Aorta (tissue), 5 donors: Measurements from ENCODE around the gene SLC12A2. TPM values are rescaled to one million over a fixed set of nuclear protein-coding genes. Genes with fewer than 3 reads are reported as not detected.
A peak's percentile ranks its signal among the peaks of the same experiment; 100 is the strongest.

Experiments used
- ATAC-seq: fragments of 200-7000 bp; cut with Tn5 transposase; one replicate; pipeline ENCODE4 v1.9.1; 2022; ENCODE audit warnings: moderate library complexity; ENCODE audit not compliant: low FRiP score
- DNase-seq, 2 donors: peaks; one replicate each; pipeline ENCODE4 v3.0.0-alpha.2; 2020
- H3K27ac ChIP-seq, 2 donors: one replicate each; pipeline ENCODE4 v1.5.1; 2013; ENCODE audit warnings: low read length in 2 of 2, mild to moderate bottlenecking in 2 of 2, moderate library complexity in 2 of 2, control low read depth in 1 of 2, inconsistent platforms in 1 of 2, low read depth in 1 of 2
- H3K27me3 ChIP-seq, 2 donors: one replicate each; pipeline ENCODE4 v1.6.1; 2013; ENCODE audit warnings: control low read depth in 1 of 2, low read length in 1 of 2, mild to moderate bottlenecking in 1 of 2, moderate library complexity in 1 of 2; ENCODE audit not compliant: insufficient read depth in 2 of 2, control insufficient read depth in 1 of 2
- H3K36me3 ChIP-seq, 2 donors: one replicate each; pipeline ENCODE4 v1.6.1; 2013; ENCODE audit warnings: control low read depth in 1 of 2, low read length in 1 of 2, mild to moderate bottlenecking in 1 of 2; ENCODE audit not compliant: insufficient read depth in 2 of 2, control insufficient read depth in 1 of 2
- H3K4me1 ChIP-seq, 2 donors: one replicate each; pipeline ENCODE4 v1.6.1; 2013; ENCODE audit warnings: low read length in 2 of 2, control low read depth in 1 of 2, mild to moderate bottlenecking in 1 of 2, moderate library complexity in 1 of 2; ENCODE audit not compliant: insufficient read depth in 2 of 2, control insufficient read depth in 1 of 2
- H3K4me3 ChIP-seq, 2 donors: one replicate each; pipeline ENCODE4 v1.5.1; 2013; ENCODE audit warnings: low read length in 2 of 2, control low read depth in 1 of 2, mild to moderate bottlenecking in 1 of 2
- H3K9me3 ChIP-seq: one replicate; pipeline ENCODE4 v1.6.1; 2013; ENCODE audit warnings: mild to moderate bottlenecking, low read length; ENCODE audit not compliant: control insufficient read depth
- WGBS, 2 donors: extraction: QIAGEN DNeasy Blood & Tissue Kit; methylation state at CpG; one replicate each; pipeline ENCODE4 v1.1.7; 2013; 5-methylcytosine and 5-hydroxymethylcytosine counted together
- intact Hi-C, 2 donors: fragments of 100-400 bp; cut with DNase I; formaldehyde crosslinking; loops; one replicate each; pipeline versions ENCODE4 v1.14.2 to v1.15.0; 2022
- polyA plus RNA-seq, 2 donors: library from polyadenylated mRNA; stranded (reverse); fragments of 200-250 nt; gene quantifications; one replicate each; pipeline ENCODE4 v1.2.3, GENCODE V29; 2013
- total RNA-seq, 2 donors: library from RNA; stranded (reverse); fragmentation: NEBNext Ultra II Directional; extraction: Animal tissue kit (Norgen Biotek cat#: 25700); gene quantifications; one replicate each; pipeline ENCODE4 v1.2.1, GENCODE V29; 2021
- donor health status: healthy with polysubstance abuse.
- donor health status: Bipolar disorder and iron deficiency.
- donor health status: DM: no; HTN: no; CAD: no.
- donor health status: DM: no; HTN: no; CAD: no.
- donor health status: DM: yes; HTN: yes; CAD: no.

The SLC12A2 gene
- total and polyA plus RNA-seq, 4 donors = 1.3 to 16.7 (median 8.1) TPM

GRCh38 chr5:128213833-128214232 lies 130.3 kb downstream of the SLC12A2 start:
- H3K36me3 ChIP-seq = no peaks in the 10 kb centered on the region
- 60 to 68% methylated on average over 5 of the region's 5 CpGs for WGBS, 2 donors
- no peaks in the 10 kb centered on the region for H3K9me3 ChIP-seq
- H3K4me1 ChIP-seq = no peaks in the 10 kb centered on the region
- DNase-seq (no peak), ATAC-seq (no peak)
- intact Hi-C loops = loop anchor here (5.0 to 10.0 kb wide), 4 partner anchors 281 to 1553 kb away; no protein-coding TSS in a partner anchor
- H3K4me3 ChIP-seq = no peak overlapping the region
- H3K27ac ChIP-seq = no peak overlapping the region
- no peaks in the 10 kb centered on the region for H3K27me3 ChIP-seq

DNA sequence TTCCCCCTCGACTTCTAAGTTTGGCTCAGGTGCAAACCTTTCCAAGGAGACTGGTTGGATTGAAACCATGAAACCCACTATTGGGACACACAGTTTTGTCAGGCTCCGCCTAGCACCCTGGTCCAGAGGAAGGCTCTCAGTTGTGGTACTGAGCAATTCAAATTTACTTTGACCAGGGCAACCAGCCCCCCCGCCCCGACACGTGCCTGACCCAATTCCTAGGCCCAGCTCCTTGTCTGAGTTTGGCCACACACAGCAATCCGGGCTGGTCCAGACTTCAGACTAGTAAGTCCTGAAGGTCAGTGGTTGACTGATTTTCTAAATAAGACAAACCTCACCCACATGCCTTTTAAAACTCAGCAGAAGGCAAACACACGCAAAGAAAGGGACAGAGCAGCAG lies 132.7 kb downstream of the SLC12A2 start:
- DNase-seq (no peak), ATAC-seq (no peak)
- H3K4me1 ChIP-seq = no peaks in the 10 kb centered on the region
- H3K27ac ChIP-seq = no peak overlapping the region
- H3K36me3 ChIP-seq = no peaks in the 10 kb centered on the region
- H3K27me3 ChIP-seq = no peaks in the 10 kb centered on the region
- intact Hi-C loops = loop anchor here in 1 of 2 donors (10.0 kb wide), 2 partner anchors 279 to 459 kb away; no protein-coding TSS in a partner anchor
- H3K9me3 ChIP-seq = no peaks in the 10 kb centered on the region
- H3K4me3 ChIP-seq = no peak overlapping the region
- WGBS, 2 donors = 76 to 82% methylated on average over 7 of the region's 7 CpGs

- H3K27me3 ChIP-seq = no peaks in the 10 kb centered on the region
- H3K9me3 ChIP-seq = no peaks in the 10 kb centered on the region
- DNase-seq (peak in 1 of 2 donors; percentile 56), ATAC-seq (peak; percentile 38)
- H3K4me3 ChIP-seq = no peak overlapping the region
- no peaks in the 10 kb centered on the region for H3K4me1 ChIP-seq
- no peaks in the 10 kb centered on the region for H3K36me3 ChIP-seq
- intact Hi-C loops = loop anchor here in 1 of 2 donors (10.0 kb wide), 2 partner anchors 278 to 458 kb away; no protein-coding TSS in a partner anchor
- no peak overlapping the region for H3K27ac ChIP-seq
- WGBS, 2 donors = 7 to 9% methylated on average over 15 of the region's 15 CpGs
Observed at GRCh38 chr5:128216860-128217531, 133.4 kb downstream of the SLC12A2 start.

- Histone ChIP-seq H3K36me3 (no peaks in the 10 kb centered on the region), H3K27me3 (no peaks in the 10 kb centered on the region), H3K27ac (no peak overlapping the region), H3K9me3 (no peaks in the 10 kb centered on the region), H3K4me3 (no peak overlapping the region), H3K4me1 (no peaks in the 10 kb centered on the region)
- ATAC-seq = no peak
- no peak for DNase-seq
- WGBS, 2 donors = 96 to 97% methylated on average over 2 of the region's 2 CpGs
- intact Hi-C loops = no loop called here
Observed at GRCh38 chr5:128220841-128221240, 137.3 kb downstream of the SLC12A2 start.

DNA sequence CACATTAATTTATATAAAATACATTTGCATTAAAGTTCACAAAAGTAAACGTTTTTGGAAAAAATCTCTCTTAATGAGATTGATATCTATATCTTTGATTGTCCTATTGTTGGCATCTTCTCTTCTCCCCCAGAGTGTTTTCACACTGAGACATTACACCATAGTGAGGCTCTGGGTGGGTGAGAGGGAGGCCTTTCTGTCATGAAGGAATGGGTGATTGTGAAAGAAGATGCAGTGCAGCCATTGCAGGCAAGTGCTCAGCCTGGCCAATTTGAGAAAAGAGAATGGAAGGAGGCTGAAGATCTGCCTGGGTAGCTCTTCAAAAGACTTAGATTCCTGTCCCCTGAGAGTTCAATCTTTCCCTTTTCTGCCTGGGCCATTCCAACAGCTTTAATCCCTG lies 140.8 kb downstream of the SLC12A2 start:
- DNase-seq (no peak), ATAC-seq (no peak)
- no peaks in the 10 kb centered on the region for H3K27me3 ChIP-seq
- WGBS, 2 donors = 84% methylated on average over 1 of the region's 1 CpG
- no peak overlapping the region for H3K4me3 ChIP-seq
- H3K27ac ChIP-seq = no peak overlapping the region
- no peaks in the 10 kb centered on the region for H3K9me3 ChIP-seq
- H3K36me3 ChIP-seq = no peaks in the 10 kb centered on the region
- no peaks in the 10 kb centered on the region for H3K4me1 ChIP-seq
- intact Hi-C loops = no loop called here

DNA sequence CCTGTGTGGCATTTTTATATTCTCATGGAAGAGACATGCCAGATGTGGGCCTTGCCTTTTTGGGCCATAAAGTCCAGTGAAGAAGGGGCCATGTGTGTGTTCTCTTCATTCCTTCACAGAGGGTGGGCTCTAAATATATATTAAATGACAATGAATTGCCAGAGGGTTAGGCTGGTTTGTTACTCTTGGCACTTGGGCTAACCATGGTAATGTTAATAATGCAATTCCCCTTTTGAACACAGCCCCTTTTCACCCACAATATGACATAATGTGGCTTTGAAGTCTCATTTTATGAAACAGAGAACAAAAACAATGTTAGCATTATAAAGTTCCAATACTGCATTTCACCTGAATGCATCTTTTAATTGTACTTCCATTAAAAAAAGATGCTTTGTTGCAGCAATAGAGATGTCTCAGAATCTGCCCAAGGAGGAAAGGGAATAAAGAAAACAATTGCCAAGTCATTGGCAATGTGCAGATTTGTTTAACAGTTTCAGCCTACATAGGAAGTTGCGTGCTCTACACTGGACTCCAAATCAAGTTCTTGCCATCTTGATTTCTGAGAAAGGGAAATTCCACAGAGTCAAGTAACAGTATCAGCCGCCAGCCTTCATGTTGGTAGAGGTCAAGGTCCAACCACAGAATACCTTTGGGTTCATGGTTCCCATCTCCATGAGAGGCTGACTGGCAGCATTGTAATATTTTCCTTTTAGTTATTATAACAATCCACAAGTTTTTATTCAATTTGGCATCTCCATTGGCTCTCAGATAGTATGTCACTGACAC lies 141.9 kb downstream of the SLC12A2 start:
- no peaks in the 10 kb centered on the region for H3K4me1 ChIP-seq
- 99 to 100% methylated on average over 2 of the region's 2 CpGs for WGBS, 2 donors
- H3K27me3 ChIP-seq = no peaks in the 10 kb centered on the region
- intact Hi-C loops = no loop called here
- DNase-seq (no peak), ATAC-seq (no peak)
- H3K4me3 ChIP-seq = no peak overlapping the region
- H3K36me3 ChIP-seq = no peaks in the 10 kb centered on the region
- H3K9me3 ChIP-seq = no peaks in the 10 kb centered on the region
- no peak overlapping the region for H3K27ac ChIP-seq

- ATAC-seq = peak; percentile 52
- intact Hi-C loops = no loop called here
- DNase-seq = no peak
- H3K9me3 ChIP-seq = no peaks in the 10 kb centered on the region
- H3K27ac ChIP-seq = no peak overlapping the region
- H3K4me1 ChIP-seq = no peaks in the 10 kb centered on the region
- H3K4me3 ChIP-seq = no peak overlapping the region
- H3K27me3 ChIP-seq = no peaks in the 10 kb centered on the region
- H3K36me3 ChIP-seq = no peaks in the 10 kb centered on the region
- WGBS, 2 donors = 58 to 65% methylated on average over 3 of the region's 3 CpGs
Observed at GRCh38 chr5:128228008-128228407, 144.4 kb downstream of the SLC12A2 start.

GRCh38 chr5:128228521-128228920 lies 145.0 kb downstream of the SLC12A2 start:
- Histone ChIP-seq H3K4me1 (no peaks in the 10 kb centered on the region), H3K27me3 (no peaks in the 10 kb centered on the region), H3K4me3 (no peak overlapping the region), H3K27ac (no peak overlapping the region), H3K9me3 (no peaks in the 10 kb centered on the region), H3K36me3 (no peaks in the 10 kb centered on the region)
- no peak for ATAC-seq
- intact Hi-C loops = no loop called here
- WGBS, 2 donors = 28 to 29% methylated on average over 3 of the region's 3 CpGs
- no peak for DNase-seq
